HepG2 (cell line): ENCODE measurements around the gene BOLA2B. TPM values are rescaled to one million over a fixed set of nuclear protein-coding genes. Genes with fewer than 3 reads are reported as not detected.
A peak's percentile ranks its signal among the peaks of the same experiment; 100 is the strongest.

Source experiments
- ATAC-seq: fragments of 200-7000 bp; cut with Tn5 transposase; 3 replicates; pipeline ENCODE4 v1.9.1; 2020; ENCODE audit warnings: mild to moderate bottlenecking, moderate library complexity
- BruUV-seq: library from RNA; stranded (reverse); fragments of 400-500 nt; replicated peaks from 2 replicates; lab custom pipeline; 2021; lab: Mats Ljungman, UMichigan
- CTCF ChIA-PET: fragments of 300-600 bp; formaldehyde crosslinking; extraction: SDS; loops from one replicate; lab custom pipeline; 2021; ENCODE audit warnings: low total read pairs, inconsistent platforms, low intra/inter-chr PET ratio; lab: Yijun Ruan, JAX
- POLR2A ChIA-PET: fragments of 350-600 bp; sonication (Branson Sonifier 250); formaldehyde crosslinking; loops from one replicate; lab custom pipeline; 2020; ENCODE audit warnings: antibody characterized with exemption, inconsistent platforms; lab: Yijun Ruan, JAX
- DNase-seq: peaks from one replicate; pipeline ENCODE4 v3.0.0-alpha.2; 2015; ENCODE audit warnings: low spot score
- FAIRE-seq: peaks from 3 replicates; lab custom pipeline; 2011; peaks lifted over from hg19 to GRCh38; lab: Jason Lieb, UNC
- H2AFZ ChIP-seq: one replicate; pipeline ENCODE4 v1.6.1; 2011; ENCODE audit warnings: low read length, inconsistent platforms
- H3K27ac ChIP-seq: fragments of 300-600 bp; 3 replicates; pipeline ENCODE4 v1.8.0; 2011; ENCODE audit warnings: mixed run types, mild to moderate bottlenecking, mixed read lengths, low read length, inconsistent platforms; ENCODE audit not compliant: insufficient read depth; ENCODE audit errors: extremely low read length
- H3K27me3 ChIP-seq, 2 experiments: fragments of 200-600 bp in 1 of 2; 2 replicates in 1 of 2; 3 replicates in 1 of 2; pipeline versions ENCODE4 v1.6.0 to v1.8.0; 2011; ENCODE audit warnings: low read length in 2 of 2, mild to moderate bottlenecking in 2 of 2, moderate library complexity in 2 of 2, inconsistent platforms in 1 of 2; ENCODE audit not compliant: insufficient read depth in 2 of 2, control insufficient read depth in 1 of 2
- H3K36me3 ChIP-seq, 2 experiments: fragments of 200-600 bp in 1 of 2; replicated peaks in 1 of 2; 2 replicates in 1 of 2; 3 replicates in 1 of 2; pipeline versions ENCODE4 v1.5.1 to v1.8.0; 2011; ENCODE audit warnings: low read length in 2 of 2, inconsistent platforms in 1 of 2; ENCODE audit not compliant: insufficient read depth in 2 of 2, control insufficient read depth in 1 of 2
- H3K4me1 ChIP-seq: 2 replicates; pipeline ENCODE4 v1.5.1; 2012; ENCODE audit warnings: low read length, inconsistent platforms; ENCODE audit not compliant: insufficient read depth
- H3K4me2 ChIP-seq: 2 replicates; pipeline ENCODE4 v1.6.0; 2011; ENCODE audit warnings: low read depth, low read length, inconsistent platforms
- H3K4me3 ChIP-seq, 3 experiments: fragments of 200-600 bp in 1 of 3; sonication (generic), shearing (Covaris generic) in 1 of 3; replicated peaks in 1 of 3; 2 replicates each; pipeline ENCODE4 v1.5.1; 2011 to 2016; ENCODE audit warnings: low read length in 3 of 3, inconsistent platforms in 2 of 3, low read depth in 2 of 3, mild to moderate bottlenecking in 2 of 3, control low read depth in 1 of 3, mixed read lengths in 1 of 3; ENCODE audit not compliant: insufficient read depth in 1 of 3
- H3K79me2 ChIP-seq: one replicate; pipeline ENCODE4 v1.6.1; 2011; ENCODE audit warnings: low read length, inconsistent platforms; ENCODE audit not compliant: insufficient read depth
- H3K9ac ChIP-seq: 2 replicates; pipeline ENCODE4 v1.6.0; 2011; ENCODE audit warnings: mild to moderate bottlenecking, low read depth, low read length, inconsistent platforms; ENCODE audit not compliant: insufficient read depth
- H3K9me3 ChIP-seq: 2 replicates; pipeline ENCODE4 v1.5.1; 2012; ENCODE audit warnings: mild to moderate bottlenecking, low read length
- H4K20me1 ChIP-seq: 2 replicates; pipeline ENCODE4 v1.6.0; 2011; ENCODE audit warnings: inconsistent platforms, mild to moderate bottlenecking, low read length, moderate library complexity; ENCODE audit not compliant: insufficient read depth
- BCLAF1 ChIP-seq: fragments of 450-650 bp; IDR thresholded peaks from 2 replicates; pipeline ENCODE4 v1.6.1; 2017; ENCODE audit warnings: mild to moderate bottlenecking
- HNF4A ChIP-seq: sonication (generic); formaldehyde crosslinking; IDR thresholded peaks from 2 replicates; pipeline ENCODE4 v1.4.0; 2020; ENCODE audit warnings: missing genetic modification reagents
- MIER3 ChIP-seq: IDR thresholded peaks from 2 replicates; pipeline ENCODE4 v1.6.1; 2016; ENCODE audit warnings: missing compliant biosample characterization, borderline replicate concordance
- PRDM10 ChIP-seq: sonication (generic); formaldehyde crosslinking; IDR thresholded peaks from 2 replicates; pipeline ENCODE4 v1.4.0; 2020; ENCODE audit warnings: low read depth, missing genetic modification reagents
- PTBP1 ChIP-seq: fragments of 200-400 bp; formaldehyde crosslinking; IDR thresholded peaks from 2 replicates; pipeline ENCODE4 v1.6.1; 2018; ENCODE audit warnings: low read length, low read depth; ENCODE audit not compliant: poor library complexity, severe bottlenecking
- SALL1 ChIP-seq: sonication (generic); formaldehyde crosslinking; IDR thresholded peaks from 2 replicates; pipeline ENCODE4 v1.8.0; 2022; ENCODE audit warnings: mild to moderate bottlenecking, missing genetic modification reagents
- ZFYVE20 ChIP-seq: sonication (generic); formaldehyde crosslinking; IDR thresholded peaks from 2 replicates; pipeline ENCODE4 v1.8.0; 2023; ENCODE audit warnings: low read depth, mild to moderate bottlenecking, moderate library complexity, missing genetic modification reagents, borderline replicate concordance
- ZKSCAN5 ChIP-seq: sonication (generic); formaldehyde crosslinking; IDR thresholded peaks from 2 replicates; pipeline ENCODE4 v1.5.1; 2020; ENCODE audit warnings: mild to moderate bottlenecking, missing genetic modification reagents
- ZMYM3 ChIP-seq: sonication (generic); formaldehyde crosslinking; IDR thresholded peaks from 2 replicates; pipeline ENCODE4 v1.5.1; 2020; ENCODE audit warnings: mild to moderate bottlenecking, missing genetic modification reagents
- ZNF10 ChIP-seq: sonication (generic); formaldehyde crosslinking; IDR thresholded peaks from 2 replicates; pipeline ENCODE4 v1.4.0; 2020; ENCODE audit warnings: mild to moderate bottlenecking, low read depth, missing genetic modification reagents, borderline replicate concordance
- ZNF546 ChIP-seq: sonication (generic); formaldehyde crosslinking; conservative IDR thresholded peaks from 2 replicates; pipeline ENCODE4 v1.8.1; 2023; ENCODE audit warnings: mild to moderate bottlenecking, missing genetic modification reagents
- ZNF639 ChIP-seq: conservative IDR thresholded peaks from 2 replicates; pipeline ENCODE4 v1.6.1; 2018; ENCODE audit warnings: missing genetic modification reagents
- WGBS: methylation state at CpG from one replicate; pipeline ENCODE4 v1.1.6; 2017; ENCODE audit warnings: low lambda C conversion rate; 5-methylcytosine and 5-hydroxymethylcytosine counted together
- in situ Hi-C: cut with HindIII; loops from 2 replicates; pipeline ENCODE4 v1.10.0; 2017; ENCODE audit warnings: low pct_unique_long_range_greater_than_20kb; ENCODE audit not compliant: extremely low pct_ligation_motif_present
- intact Hi-C: fragments of 100-400 bp; cut with micrococcal nuclease; formaldehyde crosslinking; loops from one replicate; pipeline ENCODE4 v1.10.0; 2022; ENCODE audit not compliant: unreplicated experiment
- polyA plus RNA-seq, 8 experiments: library from polyadenylated mRNA; depleted of rRNA in 3 of 8; stranded (reverse) in 7 of 8; unstranded in 1 of 8; fragments of >200 nt; fragmentation: Illumina TruSeq in 4 of 8; extraction: Trizol in 4 of 8; gene quantifications; 2 replicates each; pipeline versions ENCODE4 v1.2.1 to v1.2.3, GENCODE V29; 2011 to 2016; ENCODE audit warnings: low read depth in 4 of 8, missing spikeins in 1 of 8, mixed read lengths in 1 of 8; ENCODE audit not compliant: insufficient read depth in 1 of 8
- total RNA-seq, 5 experiments: library from RNA; depleted of rRNA; stranded (reverse); fragments of >200 nt; fragmentation: Illumina TruSeq; extraction: Trizol; gene quantifications; 2 replicates each; pipeline ENCODE4 v1.2.3, GENCODE V29; 2016; ENCODE audit warnings: low read depth in 1 of 5

BOLA2B gene
- total and polyA plus RNA-seq, 2 of the 13 experiments (the other 11 are each of a cell fraction or from before 2014, with no cell fraction given) = 63.8 to 295 TPM

- Histone ChIP-seq H3K79me2 (no peaks in the 10 kb centered on the region), H3K9ac (peak overlapping the region; percentile 6), H3K36me3 (no peaks in the 10 kb centered on the region), H3K27me3 (no peaks in the 10 kb centered on the region; a peak in 1 of 5 replicates), H3K27ac (no peak overlapping the region), H3K4me2 (peak overlapping the region; percentile 82), H3K4me3 (peak overlapping the region; percentile 74 to 81 (median 76); a peak in 5 of 6 replicates), H3K4me1 (peaks cover 50% of the 10 kb centered on the region), H3K9me3 (no peaks in the 10 kb centered on the region), H2AFZ (no peak overlapping the region), H4K20me1 (no peaks in the 10 kb centered on the region)
- CTCF ChIA-PET = no interaction called here
- FAIRE-seq (no peak), ATAC-seq (peak; percentile 6), DNase-seq (no peak)
- POLR2A ChIA-PET = interaction anchor here (1.1 to 2.1 kb wide), 4 partner anchors 41 to 93 kb away, joined by 3 to 6 read pairs (median 4); partner anchors contain the start of gene TBX6
- in situ Hi-C loops (no loop called here), intact Hi-C loops (no loop called here)
- 39% methylated on average over 18 of the region's 24 CpGs for WGBS
- no TSS peak for BruUV-seq
- TF ChIP-seq ZFYVE20 (CRISPR knock-in tag) (no peak), PTBP1 (no peak), ZKSCAN5 (CRISPR knock-in tag) (peak; percentile 90), PRDM10 (CRISPR knock-in tag) (no peak), ZMYM3 (CRISPR knock-in tag) (peak; percentile 67; the same call in 1 of the 2 replicates), ZNF639 (CRISPR knock-in tag) (no peak), MIER3 (CRISPR knock-in tag) (no peak), ZNF10 (CRISPR knock-in tag) (no peak), SALL1 (CRISPR knock-in tag) (no peak), BCLAF1 (no peak), ZNF546 (no peak), HNF4A (CRISPR knock-in tag) (no peak)
These were observed 9.2 kb downstream of the BOLA2B start for GRCh38 chr16:30184096-30184890.
